ENCODE measurements around the gene CD6.

CD6 gene

GRCh38 chr11:60936467-60937143 lies 34.9 kb upstream of the CD6 start:
- TF ChIP-seq ELF4 (IDR thresholded peaks at IDR 0.05) = no peak
- no peak for TF ChIP-seq ZNF384 (IDR thresholded peaks at IDR 0.05)
- POLR2A ChIA-PET = no interaction called here
- CTCF ChIA-PET = no interaction called here
- DNase-seq (ENCODE audit: extremely low spot score) = no peak

GRCh38 chr11:60937144-60937527 lies 34.3 kb upstream of the CD6 start:
- TF ChIP-seq FOXK2 (IDR thresholded peaks at IDR 0.05) (no peak), LEF1 (IDR thresholded peaks at IDR 0.05; ENCODE audit: borderline replicate concordance) (no peak), TARDBP (IDR thresholded peaks at IDR 0.05) (no peak), SP1 (IDR thresholded peaks at IDR 0.05) (no peak), BHLHE40 (IDR thresholded peaks at IDR 0.05; ENCODE audit: borderline replicate concordance) (no peak), PKNOX1 (IDR thresholded peaks at IDR 0.05) (no peak), NFRKB (IDR thresholded peaks at IDR 0.05) (no peak), L3MBTL2 (conservative IDR thresholded peaks at IDR 0.05) (no peak)
- no peak for DNase-seq (ENCODE audit: extremely low spot score)
- CTCF ChIA-PET = no interaction called here
- POLR2A ChIA-PET = no interaction called here

- no peak for DNase-seq (ENCODE audit: extremely low spot score)
These were observed 33.7 kb upstream of the CD6 start for GRCh38 chr11:60937811-60938210.

GRCh38 chr11:60938500-60938899 lies 33.0 kb upstream of the CD6 start:
- TF ChIP-seq FOXM1 (IDR thresholded peaks at IDR 0.05; ENCODE audit: borderline replicate concordance) = no peak
- no peak for TF ChIP-seq PKNOX1 (IDR thresholded peaks at IDR 0.05)
- TF ChIP-seq NFRKB (IDR thresholded peaks at IDR 0.05) = no peak
- TF ChIP-seq ZNF384 (IDR thresholded peaks at IDR 0.05) = no peak
- ChIA-PET POLR2A (no interaction called here), CTCF (no interaction called here)

More at GRCh38 chr11:60937811-60938210, 33.7 kb upstream of the CD6 start:
- ChIA-PET CTCF (no interaction called here), POLR2A (no interaction called here)
- TF ChIP-seq PKNOX1 (IDR thresholded peaks at IDR 0.05) (no peak), BHLHE40 (IDR thresholded peaks at IDR 0.05; ENCODE audit: borderline replicate concordance) (no peak)

GRCh38 chr11:60939301-60939700 lies 32.2 kb upstream of the CD6 start:
- CTCF ChIA-PET = no interaction called here
- POLR2A ChIA-PET = interaction anchor here (1.3 to 1.5 kb wide), 2 partner anchors 26 to 33 kb away, joined by 3 to 4 read pairs; partner anchors contain the start of genes PRPF19 and TMEM109
- TF ChIP-seq FOXM1 (IDR thresholded peaks at IDR 0.05; ENCODE audit: borderline replicate concordance) (no peak), HDGF (IDR thresholded peaks at IDR 0.05; ENCODE audit: borderline replicate concordance) (no peak)
- DNase-seq (ENCODE audit: extremely low spot score) = no peak

More at GRCh38 chr11:60938500-60938899, 33.0 kb upstream of the CD6 start:
- DNase-seq (ENCODE audit: extremely low spot score) = no peak

GRCh38 chr11:60939855-60940254 lies 31.6 kb upstream of the CD6 start:
- ChIA-PET POLR2A (interaction anchor here (1.3 to 1.5 kb wide), 2 partner anchors 26 to 33 kb away, joined by 3 to 4 read pairs; partner anchors contain the start of genes PRPF19 and TMEM109), CTCF (no interaction called here)
- DNase-seq (ENCODE audit: extremely low spot score) = no peak
- no peak for TF ChIP-seq NFRKB (IDR thresholded peaks at IDR 0.05)
- no peak for TF ChIP-seq SUZ12 (IDR thresholded peaks at IDR 0.05)
- TF ChIP-seq L3MBTL2 (conservative IDR thresholded peaks at IDR 0.05) = no peak
- no peak for TF ChIP-seq FOXM1 (IDR thresholded peaks at IDR 0.05; ENCODE audit: borderline replicate concordance)
- TF ChIP-seq CTBP1 (IDR thresholded peaks at IDR 0.05; ENCODE audit: borderline replicate concordance) = no peak

- no peak for DNase-seq (ENCODE audit: extremely low spot score)
- TF ChIP-seq NFRKB (IDR thresholded peaks at IDR 0.05) = no peak
- TF ChIP-seq SUZ12 (IDR thresholded peaks at IDR 0.05) = no peak
- no peak for TF ChIP-seq HDGF (IDR thresholded peaks at IDR 0.05; ENCODE audit: borderline replicate concordance)
- no peak for TF ChIP-seq CTBP1 (IDR thresholded peaks at IDR 0.05; ENCODE audit: borderline replicate concordance)
- TF ChIP-seq PKNOX1 (IDR thresholded peaks at IDR 0.05) = no peak
- TF ChIP-seq L3MBTL2 (conservative IDR thresholded peaks at IDR 0.05) = no peak
- TF ChIP-seq ARNT (IDR thresholded peaks at IDR 0.05) = no peak
- no peak for TF ChIP-seq ZNF384 (IDR thresholded peaks at IDR 0.05)
- POLR2A ChIA-PET = no interaction called here
- CTCF ChIA-PET = no interaction called here
These were observed 29.9 kb upstream of the CD6 start for GRCh38 chr11:60941371-60942119.
